ENCODE measurements around the gene PCNP. TPM values are rescaled to one million over a fixed set of nuclear protein-coding genes. Genes with fewer than 3 reads are reported as not detected.

PCNP gene
- total RNA-seq, 1 donor from 2014 or later: 106 TPM

- no peak overlapping the region for H3K4me3 ChIP-seq (ENCODE audit: low read depth, low read length)
- no peaks in the 10 kb centered on the region for H3K36me3 ChIP-seq (ENCODE audit: control insufficient read depth, insufficient read depth, low read length)
- DNase-seq (ENCODE audit: low read depth): no peak
- no peak for TF ChIP-seq CTCF (IDR thresholded peaks at IDR 0.05; ENCODE audit: insufficient read depth, low read length, poor library complexity, severe bottlenecking)
- H3K27me3 ChIP-seq (ENCODE audit: control insufficient read depth, insufficient read depth, low read length): peaks cover 5% of the 10 kb centered on the region
Observed at GRCh38 chr3:101556064-101556463, 17.9 kb upstream of the PCNP start.

GRCh38 chr3:101561630-101562328 lies 12.2 kb upstream of the PCNP start, which contains the start of gene TRMT10C:
Gene TRMT10C (plus strand): TSS chr3:101561868. CDS start chr3:101564782, 2,914 bp downstream.
- peak; percentile 76 for DNase-seq (ENCODE audit: low read depth)
- no peak for TF ChIP-seq CTCF (IDR thresholded peaks at IDR 0.05; ENCODE audit: insufficient read depth, low read length, poor library complexity, severe bottlenecking)
- Histone ChIP-seq H3K36me3 (ENCODE audit: control insufficient read depth, insufficient read depth, low read length) (no peaks in the 10 kb centered on the region), H3K27me3 (ENCODE audit: control insufficient read depth, insufficient read depth, low read length) (no peaks in the 10 kb centered on the region), H3K4me3 (ENCODE audit: low read depth, low read length) (peak within 1 kb of the TSS; percentile 74)

- no peak overlapping the region for H3K4me3 ChIP-seq (ENCODE audit: low read depth, low read length)
- no peaks in the 10 kb centered on the region for H3K27me3 ChIP-seq (ENCODE audit: control insufficient read depth, insufficient read depth, low read length)
- no peaks in the 10 kb centered on the region for H3K36me3 ChIP-seq (ENCODE audit: control insufficient read depth, insufficient read depth, low read length)
- DNase-seq (ENCODE audit: low read depth): no peak
- TF ChIP-seq CTCF (IDR thresholded peaks at IDR 0.05; ENCODE audit: insufficient read depth, low read length, poor library complexity, severe bottlenecking): no peak
Observed at GRCh38 chr3:101567528-101568317, 6.3 kb upstream of the PCNP start.

- H3K27me3 ChIP-seq (ENCODE audit: control insufficient read depth, insufficient read depth, low read length): no peaks in the 10 kb centered on the region
- H3K36me3 ChIP-seq (ENCODE audit: control insufficient read depth, insufficient read depth, low read length): no peaks in the 10 kb centered on the region
- no peak overlapping the region for H3K4me3 ChIP-seq (ENCODE audit: low read depth, low read length)
- TF ChIP-seq CTCF (IDR thresholded peaks at IDR 0.05; ENCODE audit: insufficient read depth, low read length, poor library complexity, severe bottlenecking): no peak
- DNase-seq (ENCODE audit: low read depth): no peak
Observed at GRCh38 chr3:101571028-101571895, 2.7 kb upstream of the PCNP start.

GRCh38 chr3:101574388-101575112 lies 570 bp downstream of the PCNP start:
- no peaks in the 10 kb centered on the region for H3K36me3 ChIP-seq (ENCODE audit: control insufficient read depth, insufficient read depth, low read length)
- TF ChIP-seq CTCF (IDR thresholded peaks at IDR 0.05; ENCODE audit: insufficient read depth, low read length, poor library complexity, severe bottlenecking): no peak
- peak overlapping the region; percentile 86 for H3K4me3 ChIP-seq (ENCODE audit: low read depth, low read length)
- H3K27me3 ChIP-seq (ENCODE audit: control insufficient read depth, insufficient read depth, low read length): no peaks in the 10 kb centered on the region
- DNase-seq (ENCODE audit: low read depth): no peak
